Activated naive CD4-positive, alpha-beta T cell treated with Interleukin-2 at 50 U/mL for 16 hours (primary cell): Measurements from ENCODE around the gene RFX8.
"Not testable (repeated sequence)": the region's sequence is repeated elsewhere in the genome, so short reads cannot be mapped to it uniquely, and the experiment has no call there.

Experiments
- DNase-seq: peaks from one replicate; pipeline ENCODE4 v3.0.0-alpha.2; 2020

RFX8 gene

GRCh38 chr2:101485856-101486255, 10.9 kb upstream of the RFX8 start:
- DNase-seq: no peak

- no peak for DNase-seq
These were observed 5.9 kb upstream of the RFX8 start for GRCh38 chr2:101480764-101481163.

- no peak for DNase-seq
These were observed 4.9 kb upstream of the RFX8 start for GRCh38 chr2:101479810-101480209.

- no peak for DNase-seq
These were observed 4.4 kb upstream of the RFX8 start for GRCh38 chr2:101479328-101479727.

GRCh38 chr2:101478181-101479001, 3.5 kb upstream of the RFX8 start:
- no peak for DNase-seq

GRCh38 chr2:101477556-101477955, 2.6 kb upstream of the RFX8 start:
- no peak for DNase-seq

- DNase-seq: no peak
These were observed 1.8 kb upstream of the RFX8 start for GRCh38 chr2:101476605-101477208.

- DNase-seq: peak; percentile 46
These were observed 806 bp downstream of the RFX8 start for GRCh38 chr2:101473911-101474701.

GRCh38 chr2:101473591-101473910, 1.4 kb downstream of the RFX8 start:
- no peak for DNase-seq

GRCh38 chr2:101469863-101470262, 5.0 kb downstream of the RFX8 start:
- no peak for DNase-seq

- DNase-seq: no peak
These were observed 7.6 kb downstream of the RFX8 start for GRCh38 chr2:101467306-101467705.

GRCh38 chr2:101466426-101466825, 8.5 kb downstream of the RFX8 start:
- no peak for DNase-seq

GRCh38 chr2:101464841-101465240, 10.1 kb downstream of the RFX8 start:
- DNase-seq: no peak

- no peak for DNase-seq
These were observed 10.8 kb downstream of the RFX8 start for GRCh38 chr2:101463911-101464641.

- DNase-seq: no peak
These were observed 11.5 kb downstream of the RFX8 start for GRCh38 chr2:101463421-101463820.

GRCh38 chr2:101461381-101461780, 13.5 kb downstream of the RFX8 start:
- no peak for DNase-seq

- not testable (repeated sequence) for DNase-seq
These were observed 20.5 kb downstream of the RFX8 start for GRCh38 chr2:101454408-101454807.

GRCh38 chr2:101450965-101451364, 23.9 kb downstream of the RFX8 start:
- DNase-seq: no peak

- no peak for DNase-seq
These were observed 28.0 kb downstream of the RFX8 start for GRCh38 chr2:101446869-101447268.

- DNase-seq: no peak
These were observed 32.2 kb downstream of the RFX8 start for GRCh38 chr2:101442667-101443061.

GRCh38 chr2:101442042-101442666, 32.8 kb downstream of the RFX8 start:
- no peak for DNase-seq

GRCh38 chr2:101440127-101440738, 34.7 kb downstream of the RFX8 start:
- DNase-seq: no peak
